Activated T-cell treated with anti-CD3 and anti-CD28 coated beads for 48 hours (primary cell): ENCODE data around the gene SPINK13.
"Not testable (repeated sequence)": the region's sequence is repeated elsewhere in the genome, so short reads cannot be mapped to it uniquely, and the experiment has no call there.

Source experiments
- DNase-seq: peaks from one replicate; pipeline ENCODE4 v3.0.0-alpha.2; 2020; ENCODE audit warnings: low read depth

SPINK13 gene

GRCh38 chr5:148312153-148312552, 43.6 kb downstream of the SPINK13 start, which contains the start of gene SPINK7:
Gene SPINK7, plus strand, starts transcription at chr5:148312423. Its CDS starts 61 bp downstream, at chr5:148312484.
- DNase-seq: no peak

- DNase-seq: no peak
Observed at GRCh38 chr5:148314187-148314586, 45.6 kb downstream of the SPINK13 start.

GRCh38 chr5:148314731-148315130, 46.1 kb downstream of the SPINK13 start:
- DNase-seq: no peak

- DNase-seq: not testable (repeated sequence)
Observed at GRCh38 chr5:148320011-148320963, 51.7 kb downstream of the SPINK13 start.

GRCh38 chr5:148333262-148333849, 64.8 kb downstream of the SPINK13 start:
- DNase-seq: no peak

GRCh38 chr5:148335259-148335658, 66.7 kb downstream of the SPINK13 start, which contains the start of gene SPINK9:
Gene SPINK9, plus strand, starts transcription at chr5:148335559. Its CDS starts 55 bp downstream, at chr5:148335614.
- no peak for DNase-seq
